IPS-18a (cell line): ENCODE measurements around the gene GDF15.

Experiments
- H3K27ac ChIP-seq: one replicate; pipeline ENCODE4 v1.5.1; 2013; ENCODE audit warnings: low read length
- H3K27me3 ChIP-seq: one replicate; pipeline ENCODE4 v1.6.1; 2013; ENCODE audit warnings: mild to moderate bottlenecking, low read length; ENCODE audit not compliant: control insufficient read depth, insufficient read depth
- H3K36me3 ChIP-seq: one replicate; pipeline ENCODE4 v1.6.1; 2013; ENCODE audit warnings: low read depth, low read length; ENCODE audit not compliant: control insufficient read depth
- H3K4me1 ChIP-seq: one replicate; pipeline ENCODE4 v1.6.1; 2013; ENCODE audit warnings: low read depth, low read length; ENCODE audit not compliant: control insufficient read depth
- H3K4me3 ChIP-seq: one replicate; pipeline ENCODE4 v1.5.1; 2013; ENCODE audit warnings: low read length
- H3K9ac ChIP-seq: one replicate; pipeline ENCODE4 v1.6.1; 2013; ENCODE audit warnings: mild to moderate bottlenecking, low read length, moderate library complexity
- H3K9me3 ChIP-seq: one replicate; pipeline ENCODE4 v1.6.1; 2013; ENCODE audit warnings: low read depth, low read length; ENCODE audit not compliant: control insufficient read depth

Gene GDF15

DNA sequence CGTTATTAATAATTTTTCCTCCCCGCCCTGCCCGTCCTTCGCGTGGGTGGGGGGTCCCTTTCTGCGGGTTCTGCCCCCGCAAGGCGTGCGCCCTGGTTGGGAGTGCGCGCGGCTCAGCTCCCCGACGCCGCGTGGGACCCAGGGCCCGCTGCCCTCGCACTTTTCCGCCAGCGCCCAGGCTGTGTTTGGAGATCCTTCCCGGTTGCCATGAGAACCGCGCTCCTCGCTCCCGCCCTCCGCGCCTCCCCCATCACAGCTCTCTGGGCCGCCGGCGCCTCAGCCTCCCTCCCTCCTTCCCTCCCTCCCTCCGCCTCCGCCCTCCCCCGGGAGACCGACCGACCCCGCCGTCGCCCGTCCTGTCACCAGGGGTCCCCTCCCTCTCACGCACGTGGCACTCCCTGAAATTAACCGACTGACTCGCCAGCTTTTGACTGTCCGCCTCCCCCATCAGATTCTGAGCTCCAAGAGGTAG is 30.9 kb downstream of the GDF15 start:
- Histone ChIP-seq H3K4me1 (peaks cover 10% of the 10 kb centered on the region), H3K9me3 (no peaks in the 10 kb centered on the region), H3K9ac (peak overlapping the region; percentile 93), H3K27ac (peak overlapping the region; percentile 86), H3K27me3 (peaks cover 46% of the 10 kb centered on the region), H3K4me3 (peak overlapping the region; percentile 65), H3K36me3 (no peaks in the 10 kb centered on the region)

DNA sequence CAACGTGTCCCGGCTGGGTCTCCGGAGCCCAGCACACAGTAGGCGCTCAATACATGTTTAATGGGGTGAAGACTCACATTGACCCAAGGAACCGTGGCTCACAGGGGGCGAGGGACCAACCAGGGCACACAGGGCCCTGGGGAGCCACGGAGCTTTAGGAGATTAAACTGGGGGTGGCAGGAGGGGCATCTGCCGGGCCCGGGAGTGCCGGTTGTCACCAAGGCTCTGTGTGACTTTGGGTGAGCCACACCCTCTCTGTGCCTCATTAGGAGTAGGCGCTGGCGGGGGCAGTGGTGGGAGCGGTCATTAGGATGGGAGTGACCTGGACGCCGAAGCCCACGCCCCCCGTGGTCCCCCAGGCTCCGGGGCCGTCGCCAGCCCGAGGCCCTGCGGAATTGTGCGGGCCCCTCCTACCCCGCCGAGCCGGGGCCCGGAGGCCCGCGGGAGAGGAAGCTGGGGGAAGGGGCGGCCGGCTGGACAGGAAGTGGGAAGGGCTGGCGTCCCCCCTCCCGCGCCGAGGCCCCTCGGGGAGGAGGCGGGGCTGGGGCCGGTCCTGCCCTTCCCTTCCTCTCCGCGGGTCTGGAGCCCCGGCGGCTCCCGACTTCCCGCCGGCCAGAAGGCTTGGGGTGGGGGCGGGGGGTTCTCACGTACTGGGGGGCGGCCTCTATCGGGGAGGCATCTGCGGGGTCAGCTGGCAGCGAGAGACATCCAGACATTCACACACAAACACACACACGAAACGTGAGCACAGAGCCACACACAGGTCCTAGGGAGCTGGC is 31.5 kb downstream of the GDF15 start:
- Histone ChIP-seq H3K27ac (no peak overlapping the region), H3K4me1 (peaks cover 10% of the 10 kb centered on the region), H3K9ac (peak overlapping the region; percentile 93), H3K27me3 (peaks cover 46% of the 10 kb centered on the region), H3K9me3 (no peaks in the 10 kb centered on the region), H3K36me3 (no peaks in the 10 kb centered on the region), H3K4me3 (peak overlapping the region; percentile 65)

DNA sequence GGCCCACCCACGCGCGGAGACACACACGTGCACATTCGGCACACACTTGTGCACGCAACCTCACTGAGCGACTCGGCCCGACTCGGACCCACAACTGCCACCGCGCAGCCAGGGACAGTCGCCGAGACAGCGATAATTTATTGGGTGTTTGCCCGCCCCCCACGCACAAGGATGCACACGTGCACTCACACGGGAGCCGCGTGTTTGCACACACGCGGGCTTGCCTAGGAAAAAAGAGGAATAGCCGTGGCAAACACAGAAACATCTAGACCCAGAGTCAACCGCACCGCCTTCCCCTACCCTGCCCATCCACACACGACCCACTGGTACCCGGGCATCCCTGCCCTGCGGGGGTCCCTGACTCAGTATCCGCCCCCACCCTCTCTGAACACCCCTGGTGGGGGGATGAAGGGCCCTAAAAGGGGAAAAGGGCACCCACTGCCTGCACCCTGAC is 32.1 kb downstream of the GDF15 start:
- Histone ChIP-seq H3K4me3 (peak overlapping the region; percentile 40), H3K9ac (no peak overlapping the region), H3K4me1 (peaks cover 10% of the 10 kb centered on the region), H3K27me3 (peaks cover 46% of the 10 kb centered on the region), H3K36me3 (no peaks in the 10 kb centered on the region), H3K9me3 (no peaks in the 10 kb centered on the region), H3K27ac (no peak overlapping the region)

DNA sequence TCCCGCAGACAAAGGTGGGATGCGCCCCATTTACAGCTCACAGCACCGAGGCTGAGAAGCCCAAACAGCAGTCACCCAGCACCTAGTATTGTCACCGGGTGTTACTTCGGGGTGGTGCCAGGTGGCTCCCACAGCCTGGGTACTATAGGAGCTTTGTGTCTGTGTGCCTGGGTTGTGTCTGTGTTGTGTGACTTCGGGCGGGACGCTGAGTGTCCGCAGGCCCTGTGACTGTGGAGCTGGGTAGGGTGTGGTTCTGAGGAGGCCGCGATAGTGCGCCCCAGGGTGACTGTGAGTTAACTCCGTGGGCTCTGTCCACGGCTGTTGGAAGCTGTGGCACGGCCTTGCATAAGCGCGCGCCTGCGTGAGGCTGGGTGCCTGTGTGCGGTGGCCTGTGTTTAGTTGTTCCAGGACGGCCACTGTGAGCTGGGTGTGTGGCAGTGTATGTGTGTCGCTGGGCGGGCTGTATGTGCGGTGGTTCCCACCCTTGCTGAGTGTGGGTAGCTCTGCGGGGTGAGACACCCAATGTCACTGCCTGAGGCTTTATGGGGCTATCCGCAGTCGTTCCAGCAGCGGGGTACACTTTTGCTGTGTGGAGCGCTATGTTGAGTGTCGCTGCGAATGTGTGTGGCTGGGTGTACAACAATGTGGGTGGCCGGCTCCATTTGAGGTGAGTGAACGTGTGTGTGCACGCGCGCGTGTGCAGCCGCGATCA is 32.7 kb downstream of the GDF15 start:
- H3K27ac ChIP-seq: no peak overlapping the region
- peak overlapping the region; percentile 31 for H3K4me3 ChIP-seq
- peaks cover 46% of the 10 kb centered on the region for H3K27me3 ChIP-seq
- peaks cover 10% of the 10 kb centered on the region for H3K4me1 ChIP-seq
- H3K36me3 ChIP-seq: no peaks in the 10 kb centered on the region
- no peak overlapping the region for H3K9ac ChIP-seq
- H3K9me3 ChIP-seq: no peaks in the 10 kb centered on the region

DNA sequence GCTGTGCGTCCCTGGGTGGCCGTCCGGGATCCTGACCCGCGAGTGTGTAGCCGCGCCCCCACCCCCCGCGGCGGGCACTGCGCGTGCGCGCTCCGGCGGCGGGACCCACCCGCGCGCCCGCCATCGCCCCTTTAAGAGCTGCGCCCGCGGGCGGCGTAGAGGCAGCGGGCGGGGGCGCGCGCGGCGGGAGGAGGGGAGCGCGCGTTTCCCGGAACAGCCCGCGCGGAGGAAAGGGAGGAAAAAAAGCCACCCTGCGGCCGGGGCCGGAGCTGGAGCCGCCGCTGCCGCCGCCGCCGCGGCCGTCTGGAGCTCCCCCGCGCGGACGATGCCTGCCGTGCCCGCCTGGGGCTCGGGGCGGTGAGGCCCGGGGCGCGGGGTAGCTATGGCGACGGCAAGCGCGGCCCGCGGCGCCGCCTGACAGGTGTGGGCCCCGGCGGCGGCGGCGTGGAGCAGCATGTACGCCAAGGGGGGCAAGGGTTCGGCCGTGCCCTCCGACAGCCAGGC is 33.3 kb downstream of the GDF15 start, which contains the start of gene SSBP4:
Gene SSBP4, plus strand, starts transcription at position 204 of the 504 bp plus-strand sequence. Its CDS starts 251 bp downstream, at position 455.
- Histone ChIP-seq H3K4me1 (peaks cover 14% of the 10 kb centered on the region), H3K27me3 (peaks cover 46% of the 10 kb centered on the region), H3K4me3 (peak within 1 kb of the TSS; percentile 50), H3K9ac (no peak within 1 kb of the TSS), H3K36me3 (no peaks in the 10 kb centered on the region), H3K27ac (no peak within 1 kb of the TSS), H3K9me3 (no peaks in the 10 kb centered on the region)

DNA sequence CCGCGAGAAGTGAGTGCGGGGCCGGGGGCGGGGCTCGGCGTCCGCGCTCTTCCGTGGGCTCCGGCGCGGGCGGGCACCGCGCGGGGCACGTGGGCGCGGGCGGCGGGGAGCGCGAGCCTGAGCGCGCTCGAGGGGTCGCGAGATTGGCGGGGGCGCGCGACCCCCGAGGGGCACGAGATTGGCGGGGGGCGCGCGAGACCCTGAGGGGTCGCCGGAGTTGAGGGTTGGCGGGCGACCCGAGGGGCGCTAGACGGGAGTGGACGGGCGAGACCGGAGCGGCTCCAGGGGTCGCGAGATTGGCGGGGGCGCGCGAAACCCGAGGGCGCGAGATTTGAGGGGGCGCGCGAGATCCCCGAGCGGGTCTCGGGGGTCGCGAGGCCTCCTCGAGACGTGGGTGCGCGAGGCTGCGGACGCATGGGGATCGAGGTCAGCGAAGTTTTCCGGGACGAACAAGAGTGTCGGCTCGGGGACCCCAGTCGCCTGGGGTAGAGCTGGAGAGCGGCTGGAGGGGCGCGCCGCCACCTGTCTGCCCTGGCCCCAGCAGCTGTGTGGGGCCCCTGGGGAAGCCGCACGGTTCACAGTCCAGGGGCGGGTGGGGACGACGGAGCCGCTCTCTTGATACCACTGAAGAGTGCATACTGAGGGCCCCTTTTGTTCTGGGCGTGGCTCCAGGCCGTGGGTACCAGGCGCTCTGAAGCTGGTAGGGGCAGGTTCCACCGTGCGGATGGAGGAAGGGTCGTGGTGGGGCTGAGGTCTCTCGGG is 33.9 kb downstream of the GDF15 start:
- Histone ChIP-seq H3K27ac (no peak overlapping the region), H3K4me3 (peak overlapping the region; percentile 50), H3K27me3 (peaks cover 46% of the 10 kb centered on the region), H3K4me1 (peaks cover 15% of the 10 kb centered on the region), H3K9ac (no peak overlapping the region), H3K9me3 (no peaks in the 10 kb centered on the region), H3K36me3 (no peaks in the 10 kb centered on the region)

DNA sequence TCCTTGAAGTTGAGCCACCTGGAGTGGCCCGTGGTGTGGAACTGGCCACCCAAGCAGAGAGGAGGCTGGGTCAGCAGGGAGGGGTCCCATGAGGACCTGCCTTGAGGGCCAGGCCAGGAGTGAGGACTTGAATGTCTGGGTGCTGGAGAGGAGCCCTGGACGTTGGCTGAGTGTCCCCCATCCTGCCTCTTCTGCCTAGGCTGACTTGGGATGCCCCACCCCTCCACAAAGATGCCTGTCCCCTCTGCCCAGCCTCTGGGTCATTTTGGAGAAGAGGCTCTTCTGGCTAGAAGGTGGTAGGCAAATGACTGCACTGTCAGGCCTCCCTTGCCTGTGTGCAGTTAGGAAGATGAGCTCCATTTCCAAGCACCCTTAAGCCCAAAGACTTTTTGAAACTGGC is 35.0 kb downstream of the GDF15 start:
- Histone ChIP-seq H3K9me3 (no peaks in the 10 kb centered on the region), H3K27ac (no peak overlapping the region)

DNA sequence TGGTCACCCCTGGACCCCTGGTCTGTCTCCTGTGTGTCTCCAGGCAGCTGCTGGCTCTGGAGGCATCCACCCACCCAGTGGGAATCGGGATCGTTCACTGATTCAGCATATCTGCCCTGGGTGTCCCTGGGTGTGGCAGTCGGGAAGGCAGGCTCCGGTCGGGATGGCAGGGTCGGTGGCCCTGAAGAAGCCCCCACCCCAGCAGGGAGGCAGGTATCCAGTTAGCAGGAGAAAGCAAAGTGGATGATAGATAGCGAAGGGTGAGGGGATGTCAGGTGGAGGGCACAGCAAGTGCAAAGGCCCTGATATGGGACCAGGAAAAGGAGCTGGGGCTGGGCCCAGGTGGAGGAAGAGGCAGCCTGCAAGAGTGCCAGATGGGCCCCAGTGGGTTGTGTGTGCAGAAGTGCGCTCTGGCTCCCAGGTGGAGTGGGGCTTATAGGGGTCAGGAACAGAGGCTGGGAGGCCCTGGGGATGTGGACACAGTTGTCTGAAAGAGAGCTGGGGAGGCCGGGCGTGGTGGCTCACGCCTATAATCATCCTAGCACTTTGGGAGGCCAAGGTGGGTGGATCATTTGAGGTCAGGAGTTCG is 35.5 kb downstream of the GDF15 start:
- Histone ChIP-seq H3K9me3 (no peaks in the 10 kb centered on the region), H3K4me1 (peaks cover 15% of the 10 kb centered on the region), H3K9ac (no peak overlapping the region), H3K4me3 (no peak overlapping the region), H3K27me3 (peaks cover 38% of the 10 kb centered on the region), H3K27ac (no peak overlapping the region), H3K36me3 (no peaks in the 10 kb centered on the region)

More for the DNA sequence above, 35.0 kb downstream of the GDF15 start:
- no peak overlapping the region for H3K9ac ChIP-seq
- H3K27me3 ChIP-seq: peaks cover 40% of the 10 kb centered on the region
- H3K36me3 ChIP-seq: no peaks in the 10 kb centered on the region
- H3K4me1 ChIP-seq: peaks cover 15% of the 10 kb centered on the region
- no peak overlapping the region for H3K4me3 ChIP-seq

DNA sequence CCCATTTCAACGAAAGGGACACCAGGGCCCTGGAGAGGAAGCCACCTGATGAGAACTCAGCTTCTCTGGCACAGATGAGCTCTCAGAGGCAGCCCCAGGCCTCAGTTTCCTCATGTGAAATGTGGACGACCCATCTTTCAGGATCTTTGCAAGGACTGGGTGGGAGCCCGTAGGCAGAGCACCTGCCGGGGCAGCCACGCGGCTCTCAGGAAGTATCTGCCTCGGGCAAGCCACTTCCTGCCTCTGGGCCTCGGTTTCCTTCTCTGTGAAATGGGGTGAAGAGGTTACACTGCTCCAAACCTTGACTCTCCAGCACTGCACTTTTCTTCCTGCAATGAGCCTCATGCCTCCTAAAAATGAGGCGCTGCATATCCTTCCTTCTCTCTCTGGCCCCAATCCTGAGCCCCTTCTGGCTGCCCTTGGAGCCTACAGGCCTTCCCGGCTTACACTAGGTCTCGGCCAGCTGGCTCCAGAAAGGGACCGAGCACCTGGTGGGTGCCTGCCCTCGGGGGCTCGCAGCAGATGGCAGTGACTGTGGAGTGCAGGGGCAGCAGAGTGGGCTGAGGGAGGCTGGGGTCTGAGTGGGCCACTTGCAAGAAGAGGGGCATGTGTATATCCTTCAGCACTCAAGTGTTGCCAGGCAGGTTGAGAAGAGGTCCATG is 36.7 kb downstream of the GDF15 start:
- peaks cover 32% of the 10 kb centered on the region for H3K27me3 ChIP-seq
- no peak overlapping the region for H3K27ac ChIP-seq
- H3K9ac ChIP-seq: no peak overlapping the region
- peaks cover 9% of the 10 kb centered on the region for H3K4me1 ChIP-seq
- H3K9me3 ChIP-seq: no peaks in the 10 kb centered on the region
- no peak overlapping the region for H3K4me3 ChIP-seq
- no peaks in the 10 kb centered on the region for H3K36me3 ChIP-seq

DNA sequence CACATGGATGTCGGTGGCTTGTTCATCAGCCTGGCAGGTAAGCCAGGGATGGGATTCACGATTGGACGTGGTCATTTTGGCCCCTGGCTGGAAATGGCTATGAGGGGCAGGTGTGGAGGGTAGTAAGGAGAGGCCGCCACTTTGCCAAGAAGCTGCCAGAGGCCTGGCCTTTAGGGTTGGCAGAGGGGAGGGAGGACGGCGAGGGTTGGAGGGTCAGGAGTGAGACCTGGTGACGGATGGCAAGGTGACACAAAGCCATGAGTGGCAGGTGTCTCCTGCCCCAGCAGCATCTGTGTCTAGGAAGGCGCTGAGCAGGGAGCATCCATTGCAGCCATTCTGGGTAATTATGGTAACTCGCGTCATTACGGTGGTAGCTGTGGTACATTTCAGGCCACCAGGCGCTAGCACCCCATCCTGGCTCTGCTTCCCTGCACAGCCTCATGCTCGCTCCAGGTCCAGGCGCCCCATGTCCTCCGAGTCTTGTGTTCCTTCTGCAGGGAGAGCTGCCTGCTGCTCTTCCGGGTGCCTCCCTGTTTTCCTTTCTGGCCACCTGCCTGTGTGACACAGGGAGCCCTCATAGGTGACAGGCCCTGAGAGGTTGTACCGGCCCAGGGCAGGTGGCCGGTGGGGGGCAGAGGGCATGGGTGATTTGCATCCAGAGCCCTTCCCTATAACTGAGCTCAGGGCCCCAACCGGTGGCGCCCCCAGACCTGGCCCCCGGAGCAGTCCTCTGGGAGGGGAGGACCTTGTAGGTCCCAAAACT is 37.5 kb downstream of the GDF15 start:
- Histone ChIP-seq H3K9me3 (no peaks in the 10 kb centered on the region), H3K4me1 (peaks cover 11% of the 10 kb centered on the region), H3K27ac (no peak overlapping the region), H3K9ac (no peak overlapping the region), H3K4me3 (no peak overlapping the region), H3K36me3 (no peaks in the 10 kb centered on the region), H3K27me3 (peaks cover 24% of the 10 kb centered on the region)
